Gastrocnemius medialis (tissue), 4 donors: ENCODE data around the gene PRDM16.

Experiments
- CTCF ChIP-seq, 5 experiments: fragments of 450-650 bp in 3 of 5; fragments of 200-600 bp in 2 of 5; sonication (generic) in 2 of 5; IDR thresholded peaks in 4 of 5; conservative IDR thresholded peaks in 1 of 5; 1 replicate in 4 of 5; 2 replicates in 1 of 5; pipeline ENCODE4 v1.5.1; 2016 to 2019; ENCODE audit warnings: antibody characterized with exemption in 5 of 5, mild to moderate bottlenecking in 3 of 5, moderate library complexity in 3 of 5
- POLR2A ChIP-seq, 2 donors: fragments of 450-650 bp; IDR thresholded peaks; one replicate each; pipeline ENCODE4 v1.6.1; 2017; ENCODE audit warnings: antibody characterized with exemption in 2 of 2, mild to moderate bottlenecking in 2 of 2, moderate library complexity in 2 of 2

GRCh38 chr1:3349161-3349967 lies 280.4 kb downstream of the PRDM16 start:
- TF ChIP-seq CTCF (IDR thresholded peaks at IDR 0.05 in 4 of 5, conservative IDR thresholded peaks at IDR 0.05 in 1 of 5) (no peak), POLR2A (IDR thresholded peaks at IDR 0.05) (no peak)
